Panc1 (cell line): ENCODE data around the gene ADARB1. TPM values are rescaled to one million over a fixed set of nuclear protein-coding genes. Genes with fewer than 3 reads are reported as not detected.

Experiments
- ATAC-seq: fragments of 200-7000 bp; cut with Tn5 transposase; 2 replicates; pipeline ENCODE4 v1.9.1; 2020; ENCODE audit warnings: mild to moderate bottlenecking, moderate library complexity
- BruUV-seq: library from RNA; stranded (reverse); fragments of 400-500 nt; replicated peaks from 2 replicates; lab custom pipeline; 2021; lab: Mats Ljungman, UMichigan
- CTCF ChIA-PET: fragments of 300-600 bp; sonication (Branson Sonifier 250); formaldehyde crosslinking; loops from one replicate; lab custom pipeline; 2022; ENCODE audit warnings: antibody characterized with exemption; lab: Charles Lee
- POLR2A ChIA-PET: fragments of 300-600 bp; sonication (Branson Sonifier 250); formaldehyde crosslinking; loops from one replicate; lab custom pipeline; 2022; ENCODE audit warnings: antibody characterized with exemption; lab: Charles Lee
- DNase-seq: peaks from one replicate; pipeline ENCODE4 v3.0.0-alpha.2; 2010; ENCODE audit warnings: low read depth, low spot score
- H3K27ac ChIP-seq: 2 replicates; pipeline ENCODE4 v1.5.1; 2011; ENCODE audit warnings: mild to moderate bottlenecking, low read length, inconsistent platforms
- H3K27me3 ChIP-seq: fragments of 200-500 bp; sonication (Bioruptor generic); 2 replicates; pipeline ENCODE4 v1.6.0; 2014; ENCODE audit warnings: low read length, inconsistent platforms; ENCODE audit not compliant: control insufficient read depth, insufficient read depth
- H3K36me3 ChIP-seq: fragments of 200-500 bp; sonication (Bioruptor generic); 2 replicates; pipeline ENCODE4 v1.5.1; 2014; ENCODE audit warnings: inconsistent platforms, mild to moderate bottlenecking, low read length, moderate library complexity; ENCODE audit not compliant: control insufficient read depth, insufficient read depth
- H3K4me1 ChIP-seq: 2 replicates; pipeline ENCODE4 v1.5.1; 2011; ENCODE audit warnings: inconsistent platforms, mild to moderate bottlenecking, low read length, moderate library complexity; ENCODE audit not compliant: control insufficient read depth, insufficient read depth
- H3K4me3 ChIP-seq, 2 experiments: 2 replicates each; pipeline ENCODE4 v1.5.1; 2011 to 2012; ENCODE audit warnings: low read depth in 2 of 2, low read length in 2 of 2, mild to moderate bottlenecking in 2 of 2, inconsistent platforms in 1 of 2, moderate library complexity in 1 of 2
- H3K9me3 ChIP-seq: fragments of 200-500 bp; sonication (Bioruptor generic); 2 replicates; pipeline ENCODE4 v1.5.1; 2014; ENCODE audit warnings: low read depth, mild to moderate bottlenecking, inconsistent platforms, low read length, moderate library complexity; ENCODE audit not compliant: control insufficient read depth, insufficient read depth
- POLR2AphosphoS5 ChIP-seq: IDR thresholded peaks from 2 replicates; pipeline ENCODE4 v1.6.1; 2012; ENCODE audit warnings: mild to moderate bottlenecking, low read depth, low read length, moderate library complexity
- SIN3A ChIP-seq: IDR thresholded peaks from 2 replicates; pipeline ENCODE4 v1.6.1; 2012; ENCODE audit warnings: low read depth, mild to moderate bottlenecking, low read length, moderate library complexity, borderline replicate concordance; ENCODE audit not compliant: insufficient read depth
- TCF7L2 ChIP-seq: IDR thresholded peaks from 2 replicates; pipeline ENCODE4 v1.6.1; 2011; ENCODE audit warnings: mild to moderate bottlenecking, low read depth, low read length, inconsistent platforms
- in situ Hi-C: cut with HindIII; loops from 2 replicates; pipeline ENCODE4 v1.10.0; 2016; ENCODE audit warnings: low sequenced_read_pairs, low pct_unique_long_range_greater_than_20kb
- intact Hi-C: fragments of 100-400 bp; cut with micrococcal nuclease; formaldehyde crosslinking; loops from one replicate; pipeline ENCODE4 v1.10.0; 2022; ENCODE audit not compliant: unreplicated experiment
- total RNA-seq: library from RNA; stranded (reverse); gene quantifications from one replicate; pipeline ENCODE4 v1.2.1, GENCODE V29; 2021; ENCODE audit not compliant: unreplicated experiment
- TF ChIP-seq, protein P1 (sequence below), 2 experiments: IDR thresholded peaks; 2 replicates each; pipeline ENCODE4 v1.6.1; 2011 to 2012; ENCODE audit warnings: low read depth in 2 of 2, control low read depth in 1 of 2, low read length in 1 of 2, mild to moderate bottlenecking in 1 of 2, moderate library complexity in 1 of 2; ENCODE audit not compliant: insufficient read depth in 1 of 2
- TF ChIP-seq, protein P2 (sequence below): fragments of 450-650 bp; IDR thresholded peaks from 2 replicates; pipeline ENCODE4 v1.5.1; 2017; ENCODE audit warnings: mild to moderate bottlenecking

ADARB1 gene
- total RNA-seq, 1 experiment from 2014 or later, result 15.0 TPM

DNA sequence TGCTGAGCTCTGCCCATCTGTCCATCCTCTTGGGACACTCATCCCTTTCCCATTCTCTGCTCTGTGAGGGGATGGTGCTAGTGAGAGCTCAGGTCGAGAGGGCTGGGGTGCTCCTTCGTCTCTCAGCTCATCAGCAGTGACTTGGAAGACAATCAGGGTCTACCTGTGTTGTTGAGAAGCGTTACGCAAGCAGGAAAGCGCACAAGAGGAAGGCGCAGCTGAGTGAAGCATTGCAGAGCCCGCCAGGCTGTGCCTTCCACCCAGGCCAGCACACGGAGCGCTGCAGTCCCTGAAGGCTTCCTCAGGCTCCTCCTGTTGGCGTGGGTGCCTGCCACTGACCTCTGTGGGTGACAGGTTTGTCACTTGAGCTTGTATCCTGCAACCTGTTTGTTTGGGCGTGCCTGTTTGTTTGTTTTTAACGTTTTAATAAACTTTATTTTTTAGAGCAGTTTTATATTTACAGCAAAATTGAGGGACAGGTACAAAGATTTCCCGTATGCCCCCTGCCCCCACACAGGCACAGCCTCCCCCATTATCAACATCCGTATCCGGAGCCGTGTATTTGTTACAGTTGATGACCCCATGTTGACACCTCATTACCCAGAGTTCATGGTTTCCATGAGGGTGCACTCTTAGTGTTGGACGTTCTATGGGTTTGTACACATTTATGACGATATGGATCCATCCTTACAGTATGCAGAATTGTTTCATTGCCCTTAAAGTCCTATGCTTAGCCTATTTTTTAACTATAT, 36.7 kb downstream of the ADARB1 start:
- DNase-seq, result no peak
- no TSS peak for BruUV-seq
- no peaks in the 10 kb centered on the region for H3K27me3 ChIP-seq
- CTCF ChIA-PET, result no interaction called here
- in situ Hi-C loops, result no loop called here
- no peaks in the 10 kb centered on the region for H3K9me3 ChIP-seq
- intact Hi-C loops, result no loop called here
- no peak for ATAC-seq
- H3K4me1 ChIP-seq, result no peaks in the 10 kb centered on the region
- POLR2A ChIA-PET, result no interaction called here
- H3K36me3 ChIP-seq, result no peaks in the 10 kb centered on the region
- H3K4me3 ChIP-seq, result no peak overlapping the region
- no peak for TF ChIP-seq TCF7L2
- TF ChIP-seq, protein P1, sequence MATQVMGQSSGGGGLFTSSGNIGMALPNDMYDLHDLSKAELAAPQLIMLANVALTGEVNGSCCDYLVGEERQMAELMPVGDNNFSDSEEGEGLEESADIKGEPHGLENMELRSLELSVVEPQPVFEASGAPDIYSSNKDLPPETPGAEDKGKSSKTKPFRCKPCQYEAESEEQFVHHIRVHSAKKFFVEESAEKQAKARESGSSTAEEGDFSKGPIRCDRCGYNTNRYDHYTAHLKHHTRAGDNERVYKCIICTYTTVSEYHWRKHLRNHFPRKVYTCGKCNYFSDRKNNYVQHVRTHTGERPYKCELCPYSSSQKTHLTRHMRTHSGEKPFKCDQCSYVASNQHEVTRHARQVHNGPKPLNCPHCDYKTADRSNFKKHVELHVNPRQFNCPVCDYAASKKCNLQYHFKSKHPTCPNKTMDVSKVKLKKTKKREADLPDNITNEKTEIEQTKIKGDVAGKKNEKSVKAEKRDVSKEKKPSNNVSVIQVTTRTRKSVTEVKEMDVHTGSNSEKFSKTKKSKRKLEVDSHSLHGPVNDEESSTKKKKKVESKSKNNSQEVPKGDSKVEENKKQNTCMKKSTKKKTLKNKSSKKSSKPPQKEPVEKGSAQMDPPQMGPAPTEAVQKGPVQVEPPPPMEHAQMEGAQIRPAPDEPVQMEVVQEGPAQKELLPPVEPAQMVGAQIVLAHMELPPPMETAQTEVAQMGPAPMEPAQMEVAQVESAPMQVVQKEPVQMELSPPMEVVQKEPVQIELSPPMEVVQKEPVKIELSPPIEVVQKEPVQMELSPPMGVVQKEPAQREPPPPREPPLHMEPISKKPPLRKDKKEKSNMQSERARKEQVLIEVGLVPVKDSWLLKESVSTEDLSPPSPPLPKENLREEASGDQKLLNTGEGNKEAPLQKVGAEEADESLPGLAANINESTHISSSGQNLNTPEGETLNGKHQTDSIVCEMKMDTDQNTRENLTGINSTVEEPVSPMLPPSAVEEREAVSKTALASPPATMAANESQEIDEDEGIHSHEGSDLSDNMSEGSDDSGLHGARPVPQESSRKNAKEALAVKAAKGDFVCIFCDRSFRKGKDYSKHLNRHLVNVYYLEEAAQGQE (IDR thresholded peaks at IDR 0.05; ENCODE audit: insufficient read depth in 1 of 2, low read depth in 2 of 2, low read length in 1 of 2), result no peak
- TF ChIP-seq POLR2AphosphoS5, result no peak
- no peak for TF ChIP-seq SIN3A
- TF ChIP-seq, protein P2, sequence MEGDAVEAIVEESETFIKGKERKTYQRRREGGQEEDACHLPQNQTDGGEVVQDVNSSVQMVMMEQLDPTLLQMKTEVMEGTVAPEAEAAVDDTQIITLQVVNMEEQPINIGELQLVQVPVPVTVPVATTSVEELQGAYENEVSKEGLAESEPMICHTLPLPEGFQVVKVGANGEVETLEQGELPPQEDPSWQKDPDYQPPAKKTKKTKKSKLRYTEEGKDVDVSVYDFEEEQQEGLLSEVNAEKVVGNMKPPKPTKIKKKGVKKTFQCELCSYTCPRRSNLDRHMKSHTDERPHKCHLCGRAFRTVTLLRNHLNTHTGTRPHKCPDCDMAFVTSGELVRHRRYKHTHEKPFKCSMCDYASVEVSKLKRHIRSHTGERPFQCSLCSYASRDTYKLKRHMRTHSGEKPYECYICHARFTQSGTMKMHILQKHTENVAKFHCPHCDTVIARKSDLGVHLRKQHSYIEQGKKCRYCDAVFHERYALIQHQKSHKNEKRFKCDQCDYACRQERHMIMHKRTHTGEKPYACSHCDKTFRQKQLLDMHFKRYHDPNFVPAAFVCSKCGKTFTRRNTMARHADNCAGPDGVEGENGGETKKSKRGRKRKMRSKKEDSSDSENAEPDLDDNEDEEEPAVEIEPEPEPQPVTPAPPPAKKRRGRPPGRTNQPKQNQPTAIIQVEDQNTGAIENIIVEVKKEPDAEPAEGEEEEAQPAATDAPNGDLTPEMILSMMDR, result no peak
- H3K27ac ChIP-seq, result no peak overlapping the region

DNA sequence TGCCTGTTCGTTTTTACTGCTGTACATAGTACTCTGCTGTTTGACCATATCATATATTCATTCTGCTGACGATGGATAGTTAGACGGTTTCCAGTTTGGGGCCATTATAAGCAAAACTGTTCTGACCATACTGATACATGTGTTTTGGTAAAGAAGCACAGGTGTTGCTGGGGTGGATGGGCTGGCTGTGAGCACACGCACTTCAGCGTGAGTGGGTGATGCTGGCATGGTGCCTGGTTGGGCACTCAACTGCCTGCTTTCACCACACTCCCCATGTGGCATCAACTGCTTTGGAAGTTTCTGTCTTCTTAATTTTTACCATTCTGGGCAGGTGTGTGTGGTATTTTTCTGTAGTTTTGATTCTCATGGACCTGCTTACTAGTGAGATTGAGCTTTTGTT, 37.3 kb downstream of the ADARB1 start:
- TF ChIP-seq TCF7L2, result no peak
- no peak for TF ChIP-seq SIN3A
- TF ChIP-seq, protein P1 (IDR thresholded peaks at IDR 0.05; ENCODE audit: insufficient read depth in 1 of 2, low read depth in 2 of 2, low read length in 1 of 2), result no peak
- H3K36me3 ChIP-seq, result no peaks in the 10 kb centered on the region
- H3K4me1 ChIP-seq, result no peaks in the 10 kb centered on the region
- H3K9me3 ChIP-seq, result no peaks in the 10 kb centered on the region
- no peak overlapping the region for H3K27ac ChIP-seq
- no TSS peak for BruUV-seq
- ChIA-PET CTCF (no interaction called here), POLR2A (no interaction called here)
- H3K27me3 ChIP-seq, result no peaks in the 10 kb centered on the region
- no peak overlapping the region for H3K4me3 ChIP-seq
- in situ Hi-C loops (no loop called here), intact Hi-C loops (no loop called here)
- DNase-seq (no peak), ATAC-seq (no peak)
